IPS DF 6.9 (cell line): ENCODE measurements around the gene RPGRIP1L.
"Not testable (repeated sequence)": the region's sequence is repeated elsewhere in the genome, so short reads cannot be mapped to it uniquely, and the experiment has no call there.

Experiments
- DNase-seq: peaks from one replicate; pipeline ENCODE4 v3.0.0-alpha.2; 2013; ENCODE audit warnings: low read depth, low spot score
- H3K27ac ChIP-seq: one replicate; pipeline ENCODE4 v1.5.1; 2013; ENCODE audit warnings: low read length, control low read depth
- H3K27me3 ChIP-seq: 2 replicates; pipeline ENCODE4 v1.6.1; 2013; ENCODE audit warnings: mild to moderate bottlenecking, low read length; ENCODE audit not compliant: control insufficient read depth, insufficient read depth
- H3K36me3 ChIP-seq: 2 replicates; pipeline ENCODE4 v1.6.1; 2013; ENCODE audit warnings: low read length; ENCODE audit not compliant: control insufficient read depth, insufficient read depth
- H3K4me1 ChIP-seq: 2 replicates; pipeline ENCODE4 v1.6.1; 2013; ENCODE audit warnings: low read length; ENCODE audit not compliant: control insufficient read depth, insufficient read depth
- H3K4me3 ChIP-seq: 2 replicates; pipeline ENCODE4 v1.5.1; 2013; ENCODE audit warnings: mild to moderate bottlenecking, low read length
- H3K9me3 ChIP-seq: 2 replicates; pipeline ENCODE4 v1.6.1; 2013; ENCODE audit warnings: low read length, inconsistent platforms; ENCODE audit not compliant: control insufficient read depth, insufficient read depth
- WGBS: extraction: QIAGEN DNeasy Blood & Tissue Kit; methylation state at CpG from one replicate; pipeline ENCODE4 v1.1.7; 2013; ENCODE audit warnings: mixed read lengths, missing lambda C conversion rate; ENCODE audit not compliant: insufficient read length, insufficient coverage; 5-methylcytosine and 5-hydroxymethylcytosine counted together

RPGRIP1L gene

DNA sequence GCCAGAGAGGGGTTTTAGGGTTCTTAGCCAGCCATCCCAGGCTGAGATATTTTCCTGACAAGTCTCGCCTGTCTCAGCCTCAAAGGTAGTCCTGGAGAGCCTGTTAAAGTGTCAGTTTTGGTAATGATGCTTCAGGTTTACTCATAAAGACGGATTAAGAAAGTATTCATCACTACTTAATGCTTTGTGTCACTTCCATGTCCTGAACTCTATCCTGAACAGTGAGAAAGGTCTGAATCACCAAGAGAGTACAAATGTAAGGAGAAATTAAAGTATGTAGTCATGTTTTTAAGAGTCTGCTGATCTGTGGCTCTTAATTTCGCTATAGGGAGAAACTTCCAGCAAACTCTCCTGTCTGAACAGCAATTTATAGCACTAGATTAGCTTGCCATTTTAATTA is 14.0 kb downstream of the RPGRIP1L start:
- DNase-seq = no peak
- Histone ChIP-seq H3K27me3 (no peaks in the 10 kb centered on the region), H3K9me3 (no peaks in the 10 kb centered on the region), H3K36me3 (no peaks in the 10 kb centered on the region), H3K27ac (no peak overlapping the region), H3K4me3 (no peak overlapping the region), H3K4me1 (no peaks in the 10 kb centered on the region)
- no CpG with 5 or more reads among the region's 3 CpGs for WGBS

DNA sequence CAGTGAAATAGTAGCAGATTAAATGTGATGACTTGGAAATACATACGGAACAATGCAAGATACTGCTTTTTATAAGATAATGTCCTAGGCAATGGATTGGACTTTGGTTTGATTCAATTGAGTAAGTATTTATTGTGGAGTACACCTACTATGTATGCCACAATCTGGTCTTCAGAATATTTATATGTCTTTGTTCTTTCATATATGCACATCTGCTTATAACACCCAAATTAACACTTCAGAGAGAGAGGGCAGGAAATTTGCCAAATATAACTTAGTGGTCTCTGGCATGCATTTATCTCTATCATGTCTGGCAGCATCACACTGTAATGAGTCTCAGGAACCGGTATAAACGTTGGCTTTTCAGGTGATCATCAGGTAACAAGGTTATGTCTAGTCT is 16.9 kb downstream of the RPGRIP1L start:
- H3K4me1 ChIP-seq = no peaks in the 10 kb centered on the region
- H3K27ac ChIP-seq = no peak overlapping the region
- H3K9me3 ChIP-seq = no peaks in the 10 kb centered on the region
- no CpG with 5 or more reads among the region's 3 CpGs for WGBS
- H3K36me3 ChIP-seq = no peaks in the 10 kb centered on the region
- DNase-seq = no peak
- H3K27me3 ChIP-seq = no peaks in the 10 kb centered on the region
- H3K4me3 ChIP-seq = no peak overlapping the region

DNA sequence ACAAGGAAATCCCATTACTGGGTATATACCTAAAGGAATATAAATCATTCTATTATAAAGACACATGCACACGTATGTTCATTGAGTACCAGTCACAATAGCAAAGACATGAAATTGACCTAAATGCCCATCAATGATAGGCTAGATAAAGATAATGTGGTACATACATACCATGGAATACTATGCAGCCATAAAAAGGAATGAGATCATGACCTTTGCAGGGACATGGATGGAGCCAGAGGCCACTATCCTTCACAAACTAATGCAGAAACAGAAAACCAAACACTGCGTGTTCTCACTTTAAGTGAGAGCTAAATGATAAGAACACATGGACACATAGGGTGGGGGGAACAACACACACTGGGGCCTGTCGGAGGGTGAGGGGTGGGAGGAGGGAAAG is 18.3 kb downstream of the RPGRIP1L start:
- H3K36me3 ChIP-seq, H3K4me1 ChIP-seq, H3K4me3 ChIP-seq, H3K27me3 ChIP-seq, DNase-seq, H3K9me3 ChIP-seq, H3K27ac ChIP-seq: not testable (repeated sequence)
- no CpG with 5 or more reads among the region's 3 CpGs for WGBS

DNA sequence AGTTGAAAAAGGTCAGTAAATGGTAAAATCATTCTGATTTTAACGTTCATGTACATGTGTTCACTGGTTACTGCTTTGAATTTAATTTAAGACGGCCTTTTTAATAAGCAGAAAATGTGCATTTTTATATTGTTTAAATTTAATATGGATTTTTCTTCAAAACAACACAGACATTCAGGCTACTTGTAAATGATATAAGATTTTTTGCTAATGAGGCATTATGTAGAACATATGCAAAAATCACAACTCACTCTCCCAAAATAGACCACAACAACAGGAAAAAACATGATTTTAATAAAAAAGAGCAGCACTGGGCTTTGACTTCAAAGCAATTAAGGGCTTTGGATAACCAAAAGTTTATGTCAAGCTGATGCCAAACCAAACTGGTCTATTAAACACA is 22.3 kb downstream of the RPGRIP1L start:
- no peaks in the 10 kb centered on the region for H3K9me3 ChIP-seq
- no peaks in the 10 kb centered on the region for H3K27me3 ChIP-seq
- DNase-seq = no peak
- H3K36me3 ChIP-seq = no peaks in the 10 kb centered on the region
- H3K4me3 ChIP-seq = no peak overlapping the region
- WGBS = no CpG with 5 or more reads among the region's 2 CpGs
- no peak overlapping the region for H3K27ac ChIP-seq
- no peaks in the 10 kb centered on the region for H3K4me1 ChIP-seq

DNA sequence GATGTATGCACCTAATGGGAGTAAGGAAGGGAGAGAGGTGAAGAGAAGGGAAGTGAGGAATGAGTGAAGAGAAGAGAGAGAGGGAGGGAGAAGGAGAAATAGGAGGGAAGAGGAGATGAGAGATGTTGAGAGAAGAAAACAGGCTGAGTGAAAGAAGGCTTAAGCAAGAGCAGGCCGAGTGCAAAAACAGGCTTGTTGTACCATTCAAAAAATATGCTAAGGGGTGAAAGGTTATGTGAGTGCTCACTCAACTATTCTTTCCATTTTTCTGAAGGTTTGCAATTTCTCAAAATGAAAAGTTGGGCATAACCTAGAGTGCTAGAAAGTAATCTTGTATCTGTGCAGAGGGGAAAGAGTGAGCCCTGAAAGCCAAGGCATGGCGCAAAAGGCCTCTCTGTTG is 22.9 kb downstream of the RPGRIP1L start:
- H3K27me3 ChIP-seq = no peaks in the 10 kb centered on the region
- no peaks in the 10 kb centered on the region for H3K9me3 ChIP-seq
- H3K27ac ChIP-seq = no peak overlapping the region
- no peak overlapping the region for H3K4me3 ChIP-seq
- H3K36me3 ChIP-seq = no peaks in the 10 kb centered on the region
- no CpG with 5 or more reads among the region's 2 CpGs for WGBS
- no peak for DNase-seq
- no peaks in the 10 kb centered on the region for H3K4me1 ChIP-seq

DNA sequence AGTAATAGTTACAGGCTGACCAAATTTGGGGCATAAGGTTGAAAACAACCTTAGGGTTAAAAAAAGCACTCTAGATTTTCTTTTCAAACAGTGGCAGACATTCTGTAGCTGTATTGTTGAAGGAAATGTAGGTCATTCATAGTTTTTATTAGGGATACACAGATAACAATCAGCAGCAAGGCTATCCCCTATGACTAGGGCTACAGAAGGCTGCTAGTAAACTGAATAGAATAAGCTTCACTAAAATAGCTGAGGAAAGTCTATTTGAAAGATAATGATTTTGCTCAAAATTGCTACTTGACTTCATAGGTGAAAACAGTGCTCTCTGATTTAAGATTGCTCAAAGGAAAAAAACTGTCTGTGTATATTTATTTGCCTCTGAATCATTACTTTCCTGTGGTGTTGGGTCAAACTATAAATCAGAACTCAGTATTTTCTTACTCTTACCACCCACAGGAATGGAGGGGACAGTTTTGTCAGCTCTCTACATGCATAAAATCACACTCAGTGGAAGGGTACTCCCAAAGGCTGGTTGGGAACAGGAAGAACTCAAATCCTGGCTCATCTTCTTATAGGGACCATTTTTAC is 24.8 kb downstream of the RPGRIP1L start:
- Histone ChIP-seq H3K27ac (no peak overlapping the region), H3K9me3 (no peaks in the 10 kb centered on the region), H3K27me3 (no peaks in the 10 kb centered on the region), H3K36me3 (no peaks in the 10 kb centered on the region), H3K4me1 (no peaks in the 10 kb centered on the region), H3K4me3 (no peak overlapping the region)
- DNase-seq = no peak

DNA sequence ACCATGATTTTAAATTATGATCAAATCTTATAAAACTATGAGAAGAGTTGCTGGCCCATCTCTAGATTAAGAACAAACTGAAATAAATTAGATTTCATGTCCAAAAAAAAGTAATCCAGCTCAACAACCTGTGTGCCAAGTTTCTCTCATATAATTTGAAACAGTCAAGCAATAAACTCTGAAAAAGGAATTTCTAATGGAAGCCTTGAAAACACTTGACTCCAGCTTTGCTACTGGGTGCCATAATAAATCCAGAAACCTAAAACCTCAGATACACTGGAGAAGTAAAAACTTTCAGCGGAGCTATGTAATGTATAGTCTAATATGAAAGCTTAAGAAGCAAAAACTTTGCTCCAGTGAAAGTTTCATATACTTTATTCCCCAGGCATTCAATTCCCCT is 25.5 kb downstream of the RPGRIP1L start:
- WGBS = no CpG with 5 or more reads among the region's 1 CpG
- no peak overlapping the region for H3K27ac ChIP-seq
- H3K4me3 ChIP-seq = no peak overlapping the region
- no peak for DNase-seq
- no peaks in the 10 kb centered on the region for H3K36me3 ChIP-seq
- no peaks in the 10 kb centered on the region for H3K27me3 ChIP-seq
- H3K4me1 ChIP-seq = no peaks in the 10 kb centered on the region
- H3K9me3 ChIP-seq = no peaks in the 10 kb centered on the region

DNA sequence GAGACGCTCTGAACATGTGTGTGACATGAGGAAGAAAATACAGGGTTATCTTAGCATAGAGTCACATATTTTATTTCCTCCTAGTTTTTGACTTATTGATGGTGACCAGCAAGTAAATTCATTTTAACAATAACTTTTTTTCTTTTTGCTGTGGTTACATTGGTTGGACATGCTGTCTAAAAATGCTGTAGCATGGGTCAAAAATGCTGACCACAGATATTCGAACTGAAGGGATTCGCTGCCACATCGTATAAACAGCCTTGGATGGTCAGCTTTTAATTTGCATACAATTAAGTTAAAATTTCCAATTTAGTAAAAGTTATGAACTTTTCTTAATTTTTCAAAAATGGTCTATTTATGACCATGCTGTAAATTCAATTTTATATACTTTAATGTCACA is 30.5 kb downstream of the RPGRIP1L start:
- H3K9me3 ChIP-seq = no peaks in the 10 kb centered on the region
- no peaks in the 10 kb centered on the region for H3K27me3 ChIP-seq
- H3K4me3 ChIP-seq = no peak overlapping the region
- no peak overlapping the region for H3K27ac ChIP-seq
- H3K4me1 ChIP-seq = no peaks in the 10 kb centered on the region
- DNase-seq = no peak
- no peaks in the 10 kb centered on the region for H3K36me3 ChIP-seq
- WGBS = no CpG with 5 or more reads among the region's 4 CpGs

DNA sequence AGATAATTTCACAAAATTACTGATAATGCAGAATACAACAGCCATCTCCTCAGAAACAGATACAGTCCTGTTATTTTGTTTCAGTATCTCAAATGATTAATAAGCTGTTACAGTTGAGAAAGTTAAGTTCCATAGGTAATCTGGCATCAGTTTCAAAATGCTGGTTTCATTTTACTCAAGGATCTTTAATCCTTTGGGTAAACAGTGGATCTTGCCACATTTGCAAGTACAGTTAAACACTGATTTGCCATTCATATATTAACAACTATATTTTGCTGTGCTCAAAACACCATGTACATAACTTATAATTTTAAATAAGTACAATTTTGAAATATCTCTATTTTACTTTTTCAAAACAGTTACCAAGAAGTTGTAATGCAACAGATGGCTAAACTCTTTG is 31.2 kb downstream of the RPGRIP1L start:
- H3K36me3 ChIP-seq = no peaks in the 10 kb centered on the region
- H3K27ac ChIP-seq = no peak overlapping the region
- H3K4me1 ChIP-seq = no peaks in the 10 kb centered on the region
- H3K4me3 ChIP-seq = no peak overlapping the region
- no peaks in the 10 kb centered on the region for H3K27me3 ChIP-seq
- H3K9me3 ChIP-seq = no peaks in the 10 kb centered on the region
- no peak for DNase-seq

DNA sequence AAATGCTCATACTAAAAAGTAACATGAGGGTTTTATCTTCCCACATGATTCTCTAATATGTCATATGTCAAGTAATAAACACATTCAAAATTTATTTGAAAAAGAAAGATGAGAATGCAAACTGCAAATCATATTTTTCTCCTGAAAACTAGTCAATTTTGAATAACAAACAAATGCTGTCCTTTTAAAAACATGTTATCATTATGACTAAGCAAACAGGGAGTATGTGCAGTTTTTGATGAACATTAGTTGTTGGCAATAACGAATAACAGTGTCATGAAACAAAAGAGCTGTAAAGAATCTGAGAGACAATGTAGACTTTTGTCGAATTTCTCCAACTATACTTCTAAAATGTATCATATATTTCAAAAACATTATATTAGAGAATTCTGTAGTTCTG is 34.8 kb downstream of the RPGRIP1L start:
- Histone ChIP-seq H3K27me3 (no peaks in the 10 kb centered on the region), H3K4me3 (no peak overlapping the region), H3K9me3 (no peaks in the 10 kb centered on the region), H3K4me1 (no peaks in the 10 kb centered on the region), H3K27ac (no peak overlapping the region), H3K36me3 (no peaks in the 10 kb centered on the region)
- WGBS = no CpG with 5 or more reads among the region's 2 CpGs
- no peak for DNase-seq

DNA sequence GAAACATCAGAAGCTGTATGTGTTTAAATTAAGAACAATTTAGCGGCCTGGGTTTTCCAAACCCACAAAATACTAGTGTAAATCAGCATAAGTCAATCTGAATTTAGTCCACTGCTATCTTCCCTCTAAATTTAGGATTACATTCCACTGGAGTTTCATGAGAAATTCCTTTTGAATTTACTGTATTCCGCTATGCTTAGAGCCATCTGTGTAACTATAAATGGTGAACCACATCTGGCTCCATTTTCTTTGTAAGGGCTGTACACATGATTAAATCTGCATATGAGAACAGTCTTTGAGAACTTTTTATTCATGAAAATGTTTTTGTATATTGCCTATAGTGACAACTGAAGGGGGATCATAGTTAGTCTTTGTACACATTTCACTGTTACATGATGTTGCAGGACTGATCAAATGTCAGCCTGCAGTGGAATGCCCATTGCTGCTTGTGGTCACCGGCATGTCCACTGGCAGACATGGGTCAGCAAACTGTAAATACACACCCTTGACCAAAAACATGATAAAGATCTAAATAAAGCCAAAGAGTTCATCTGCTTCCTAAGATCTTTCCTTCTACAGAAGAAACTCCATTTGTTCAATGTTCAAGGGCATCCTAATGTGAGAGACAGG is 36.8 kb downstream of the RPGRIP1L start:
- DNase-seq = no peak
- Histone ChIP-seq H3K27me3 (no peaks in the 10 kb centered on the region), H3K4me1 (no peaks in the 10 kb centered on the region), H3K27ac (no peak overlapping the region), H3K36me3 (no peaks in the 10 kb centered on the region), H3K9me3 (no peaks in the 10 kb centered on the region), H3K4me3 (no peak overlapping the region)
- no CpG with 5 or more reads among the region's 3 CpGs for whole genome bisulfite sequencing
